RPMI7951 (cell line): ENCODE results near the gene CARS1. TPM values are rescaled to one million over a fixed set of nuclear protein-coding genes. Genes with fewer than 3 reads are reported as not detected.
"Not testable (repeated sequence)": the region's sequence is repeated elsewhere in the genome, so short reads cannot be mapped to it uniquely, and the experiment has no call there.

Experiments used
- DNase-seq: peaks from one replicate; pipeline ENCODE4 v3.0.0-alpha.2; 2012; ENCODE audit warnings: low read depth
- total RNA-seq: library from RNA; depleted of rRNA; stranded (reverse); fragments of >200 nt; shearing (Covaris generic); gene quantifications from 2 replicates; pipeline ENCODE4 v1.2.3, GENCODE V29; 2014

The CARS1 gene
- total RNA-seq, 1 experiment from 2014 or later: 50.8 TPM

DNA sequence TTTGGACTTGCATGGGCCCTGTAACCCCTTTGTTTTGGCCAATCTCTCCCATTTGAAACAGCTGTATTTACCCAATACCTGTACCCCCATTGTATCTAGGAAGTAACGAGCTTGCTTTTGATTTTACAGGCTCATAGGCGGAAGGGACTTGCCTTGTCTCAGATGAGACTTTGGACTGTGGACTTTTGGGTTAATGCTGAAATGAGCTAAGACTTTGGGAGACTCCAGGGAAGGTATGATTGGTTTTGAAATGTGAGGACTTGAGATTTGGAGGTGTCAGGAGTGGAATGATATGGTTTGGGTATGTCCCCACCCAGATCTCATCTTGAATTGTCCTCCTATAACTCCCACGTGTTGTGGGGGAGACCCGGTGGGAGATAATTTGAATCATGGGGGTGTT is 6.2 kb upstream of the CARS1 start:
- not testable (repeated sequence) for DNase-seq

DNA sequence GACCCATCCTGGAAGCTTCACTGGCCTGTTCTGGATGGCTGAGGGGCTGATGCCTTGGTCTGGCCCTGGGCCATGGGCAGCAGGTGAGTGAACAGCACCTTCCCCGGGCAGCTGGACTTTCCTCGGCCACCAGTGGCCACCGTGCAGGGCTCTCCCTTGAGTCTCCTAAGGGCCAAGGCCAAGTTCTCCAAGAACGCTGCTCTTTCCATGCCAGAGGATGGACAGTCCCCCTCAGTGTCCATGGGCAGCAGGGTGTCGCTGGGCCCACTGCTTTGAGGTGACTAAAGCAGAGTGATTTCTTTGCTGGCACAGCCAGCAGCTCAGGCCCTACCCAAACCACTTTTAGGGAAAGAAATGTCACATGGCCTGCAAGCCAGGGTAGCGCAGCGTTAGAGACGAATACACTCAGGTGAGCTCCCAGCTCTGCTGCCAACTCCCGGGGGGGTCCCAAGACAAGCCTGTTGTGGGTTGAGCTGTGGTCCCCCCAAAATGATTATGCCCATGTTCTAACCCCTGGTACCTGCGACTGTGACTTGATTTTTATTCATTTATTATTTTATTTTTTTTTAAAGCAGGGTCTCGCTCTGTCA is 3.3 kb upstream of the CARS1 start:
- no peak for DNase-seq

GRCh38 chr11:3058753-3059664 is 1.8 kb upstream of the CARS1 start:
- DNase-seq: peak; percentile 90

DNA sequence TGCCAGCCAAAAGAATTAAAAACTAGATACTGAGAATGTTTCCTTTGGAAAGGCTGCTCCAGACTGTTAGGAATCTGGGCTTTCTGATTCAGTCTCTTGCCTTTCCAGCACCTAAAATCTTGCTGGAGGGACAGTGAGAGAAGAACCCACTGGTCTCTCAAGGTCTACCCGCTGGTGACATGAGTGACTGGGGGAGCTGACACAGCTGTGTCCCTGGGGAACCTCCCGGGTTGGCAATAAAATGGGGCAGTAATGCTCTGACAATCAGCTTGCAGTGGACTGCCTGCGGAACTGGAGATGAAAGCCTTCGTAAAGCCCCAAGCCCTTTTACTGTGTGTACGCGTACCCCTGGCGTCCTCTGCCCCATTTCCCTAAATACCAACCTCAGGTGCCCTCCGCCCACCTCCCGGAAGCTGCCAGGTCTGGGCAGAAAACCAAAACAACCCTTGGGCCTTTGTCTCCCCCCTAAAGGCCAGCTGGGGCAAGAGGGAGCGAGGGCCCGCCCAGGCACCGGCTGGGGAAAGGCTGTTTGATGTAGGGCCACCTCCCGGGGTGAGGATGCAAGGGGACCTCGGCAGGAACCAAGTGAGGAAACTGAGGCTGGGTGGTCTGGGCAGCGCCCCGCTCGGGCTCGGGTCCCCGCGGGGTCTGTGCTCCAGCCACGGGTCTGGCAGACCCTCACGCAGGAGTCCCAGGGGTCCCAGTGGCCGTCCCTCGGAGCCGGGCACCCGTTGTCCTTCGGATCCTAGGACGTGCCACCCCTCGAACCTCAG is 741 bp downstream of the CARS1 start:
- no peak for DNase-seq

DNA sequence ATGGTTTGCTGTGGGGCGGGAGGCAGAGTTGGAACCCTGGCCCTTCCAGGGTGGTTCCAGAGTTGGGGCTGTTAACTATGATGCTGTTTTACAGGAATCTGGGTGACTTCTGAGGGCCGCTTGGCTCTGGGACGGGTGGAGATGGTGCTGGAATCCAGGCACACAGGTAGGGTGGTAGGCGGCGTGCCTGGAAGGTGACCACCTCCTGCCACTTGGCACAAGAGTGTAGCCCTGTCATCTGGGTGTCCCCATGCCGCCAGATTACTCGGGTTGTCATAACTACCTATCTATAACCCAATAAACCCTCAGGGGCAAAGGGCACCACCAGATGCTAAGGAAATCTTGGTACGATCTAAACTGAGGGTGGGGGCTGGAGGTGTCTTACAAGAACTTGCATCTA is 1.3 kb downstream of the CARS1 start:
- DNase-seq: no peak

DNA sequence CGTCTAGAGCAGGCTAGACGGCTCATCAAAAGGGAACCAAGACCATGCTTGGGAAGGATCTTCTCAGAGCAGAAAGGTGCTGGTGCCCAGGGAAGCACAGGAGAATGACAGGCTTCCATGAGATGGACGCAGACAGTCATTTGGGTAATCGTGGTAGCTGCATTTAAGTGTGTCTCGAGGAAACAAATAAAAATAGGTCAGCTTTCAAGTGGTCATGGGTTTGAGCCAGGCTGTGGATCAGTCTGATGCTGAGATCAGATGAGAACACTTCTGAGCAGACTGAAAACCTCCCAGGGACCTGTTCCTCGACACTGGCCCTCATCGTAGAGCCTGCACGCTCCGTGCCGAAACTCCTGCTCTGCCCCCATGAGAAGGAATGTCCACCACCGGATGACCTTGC is 4.7 kb downstream of the CARS1 start:
- no peak for DNase-seq

- no peak for DNase-seq
These were observed 5.1 kb downstream of the CARS1 start for GRCh38 chr11:3052109-3052479.

DNA sequence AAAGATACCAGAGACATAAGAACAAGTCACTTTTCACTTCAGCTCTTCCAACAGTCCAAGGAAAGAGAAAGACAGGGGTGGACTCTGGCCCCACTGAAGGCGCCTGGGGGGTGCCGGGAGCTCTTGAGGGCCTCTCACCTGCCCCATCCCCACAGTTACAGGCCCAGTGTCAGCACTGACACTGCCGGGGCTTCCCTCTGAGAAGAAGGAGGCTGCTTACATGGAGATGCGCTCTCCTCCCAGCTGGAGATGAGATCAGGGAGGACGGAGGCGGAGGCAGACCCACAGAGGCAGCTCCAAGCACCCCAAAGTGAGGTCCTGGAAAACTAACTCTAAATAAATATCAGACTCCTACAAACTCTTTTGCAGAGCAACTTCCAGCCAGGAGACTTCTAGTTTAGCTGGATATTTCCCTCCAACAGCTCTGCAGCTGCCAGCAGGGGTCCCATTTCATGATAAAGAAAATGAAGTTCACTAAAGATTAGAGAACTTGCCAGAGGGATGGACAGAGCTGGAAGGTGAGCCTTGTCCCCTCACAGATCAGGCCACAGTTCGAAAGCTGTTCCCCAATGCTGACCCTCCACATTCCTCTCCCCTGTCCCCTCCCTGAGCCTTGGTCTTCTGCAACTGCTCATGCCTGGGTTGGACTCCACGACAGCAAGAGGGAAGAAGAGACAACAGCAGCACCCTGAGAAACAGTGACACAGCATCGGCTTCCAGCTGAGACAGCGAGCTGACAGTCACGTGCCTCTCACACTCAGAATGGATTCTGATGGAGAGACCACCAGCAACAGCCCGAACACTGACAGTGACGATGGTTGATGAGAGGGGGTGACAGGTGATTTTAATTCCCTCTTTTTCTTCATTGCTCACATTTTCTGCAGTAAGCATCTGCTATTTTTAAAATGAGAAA is 5.8 kb downstream of the CARS1 start:
- DNase-seq: no peak

DNA sequence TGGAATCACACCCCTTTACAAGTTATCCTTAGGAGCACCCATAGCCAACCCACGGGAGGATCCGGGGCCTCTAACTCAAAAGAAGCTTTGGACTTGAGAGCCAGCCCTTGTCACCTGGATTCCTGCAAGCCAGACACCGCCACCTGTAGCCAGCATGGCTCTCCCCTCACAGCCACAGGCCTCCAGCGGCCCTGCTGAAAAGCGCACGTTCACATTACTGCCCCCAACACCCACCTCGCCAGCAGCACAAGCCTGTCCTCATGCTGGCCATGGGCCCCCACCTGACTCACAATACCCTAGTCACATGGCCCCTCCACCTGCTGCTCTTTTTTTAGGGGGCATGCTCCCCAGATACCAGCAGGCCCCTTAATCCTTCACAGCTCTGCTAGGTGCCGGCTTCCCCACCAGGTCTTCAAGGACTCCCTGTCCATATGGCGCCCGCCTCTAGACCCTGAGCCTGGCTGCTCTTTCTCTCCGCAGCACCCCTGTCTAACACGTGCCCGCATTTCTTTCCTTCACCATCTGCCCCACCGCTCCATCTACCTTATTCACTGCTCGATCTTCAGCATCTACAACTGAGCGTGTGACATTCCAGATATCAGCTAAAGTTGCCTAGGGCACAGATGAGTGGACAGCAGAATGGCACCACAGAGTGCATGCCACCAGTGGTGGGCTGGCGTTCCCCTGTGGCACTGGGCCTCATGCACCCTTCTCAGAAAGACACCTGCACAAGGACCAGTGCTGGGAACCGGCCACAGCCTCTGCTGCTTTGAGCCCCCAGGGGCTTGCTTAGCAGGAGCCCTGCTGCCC is 6.6 kb downstream of the CARS1 start:
- DNase-seq: no peak

- DNase-seq: peak; percentile 97
These were observed 7.6 kb downstream of the CARS1 start for GRCh38 chr11:3049430-3050243.

DNA sequence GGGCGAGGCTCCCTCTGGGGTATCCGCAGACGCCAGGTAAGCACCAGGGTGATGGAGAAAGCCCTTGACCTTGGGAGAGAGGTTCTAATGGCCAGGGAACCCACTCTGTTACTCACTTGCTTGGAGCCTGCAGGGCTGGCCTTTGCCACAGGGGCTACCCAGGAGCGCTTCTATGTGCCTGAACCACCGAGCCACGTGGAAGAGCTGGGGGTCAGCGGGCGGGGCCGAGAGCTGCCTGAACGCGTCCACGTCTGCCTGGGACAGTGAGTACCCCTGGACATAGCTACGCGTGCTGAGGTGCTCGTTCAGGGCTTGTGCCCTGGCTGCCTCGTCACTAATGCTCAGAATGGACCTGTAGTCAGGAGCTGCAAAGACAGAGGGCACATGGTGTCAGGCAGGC is 9.6 kb downstream of the CARS1 start:
- DNase-seq: no peak

DNA sequence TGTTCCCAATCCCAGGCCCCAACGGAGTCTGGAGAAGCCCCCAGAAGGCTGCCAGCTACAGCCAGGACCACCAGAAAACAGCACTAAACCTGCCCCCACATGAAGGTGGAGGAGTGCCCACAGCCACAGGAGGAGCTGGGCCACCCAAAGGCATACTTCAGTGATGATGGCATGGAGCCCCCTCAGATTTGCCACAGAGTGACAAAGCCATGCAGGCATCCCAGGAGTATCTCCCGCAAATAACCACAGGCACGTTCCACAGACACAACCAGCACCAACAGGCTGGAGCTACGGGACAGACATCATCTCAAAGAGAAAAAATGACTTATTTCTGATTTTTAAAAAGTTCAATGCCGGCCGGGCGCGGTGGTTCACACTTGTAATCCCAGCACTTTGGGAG is 10.6 kb downstream of the CARS1 start:
- DNase-seq: no peak

DNA sequence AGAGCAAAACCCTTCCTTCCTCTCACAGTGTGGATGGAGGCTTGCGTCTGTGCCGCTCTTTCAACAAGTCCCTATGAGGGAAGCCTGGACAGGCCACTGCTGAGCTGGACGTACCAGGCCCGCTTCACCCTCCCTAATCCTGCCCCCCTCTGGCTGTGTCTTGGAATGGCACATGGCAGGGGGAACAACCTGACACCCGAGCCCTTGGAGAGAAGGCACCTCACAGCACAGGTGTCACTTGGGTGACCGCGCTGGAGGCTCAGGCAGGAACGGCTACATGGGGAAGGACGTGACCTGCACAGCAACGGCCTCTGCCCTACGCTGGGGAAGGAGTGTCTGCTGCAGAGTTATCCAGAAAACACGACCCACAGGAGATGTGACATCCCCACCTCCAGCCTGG is 11.0 kb downstream of the CARS1 start:
- DNase-seq: no peak

GRCh38 chr11:3044915-3045314 is 12.3 kb downstream of the CARS1 start:
- DNase-seq: no peak

GRCh38 chr11:3044004-3044403 is 13.2 kb downstream of the CARS1 start:
- DNase-seq: peak; percentile 52

GRCh38 chr11:3043315-3043871 is 13.8 kb downstream of the CARS1 start:
- DNase-seq: peak; percentile 64

DNA sequence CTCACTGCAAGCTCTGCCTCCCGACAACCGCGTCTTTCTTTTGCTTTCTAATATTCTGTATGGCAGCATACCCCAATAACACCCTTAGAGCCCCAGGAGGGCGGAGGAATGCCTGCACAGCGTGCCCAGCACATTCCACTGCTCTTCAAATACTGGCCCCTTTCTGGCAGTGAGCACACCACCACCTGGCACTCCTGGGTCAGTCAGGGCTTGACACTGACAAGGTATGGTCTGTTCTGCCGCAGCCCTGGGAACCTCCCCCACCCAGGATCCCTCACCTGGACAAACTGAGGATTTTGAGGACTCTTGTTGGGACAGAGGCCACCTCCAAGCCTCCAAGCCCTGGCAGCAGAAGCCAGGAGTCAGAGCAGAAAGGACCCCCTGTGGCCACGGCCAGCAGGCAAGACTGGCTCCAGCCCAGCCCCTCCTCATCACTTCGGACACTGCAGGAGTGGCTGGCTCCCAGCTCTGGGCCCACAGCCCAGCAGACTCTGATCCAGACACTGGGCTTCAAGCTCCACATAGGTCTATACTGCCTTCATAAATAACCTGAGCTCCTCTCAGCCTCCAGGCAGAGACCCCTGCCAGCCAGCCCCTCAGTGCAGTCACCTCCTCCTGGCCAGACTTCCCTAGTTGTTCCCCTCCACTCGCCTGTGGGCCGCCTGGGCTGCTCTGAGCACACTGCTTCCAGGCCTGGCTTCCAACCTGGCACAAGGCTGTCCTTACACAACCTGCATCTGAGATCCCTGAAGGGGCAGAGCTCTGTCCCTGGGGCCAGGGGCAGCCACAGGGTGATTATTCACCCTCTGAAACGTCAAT is 14.5 kb downstream of the CARS1 start:
- no peak for DNase-seq

DNA sequence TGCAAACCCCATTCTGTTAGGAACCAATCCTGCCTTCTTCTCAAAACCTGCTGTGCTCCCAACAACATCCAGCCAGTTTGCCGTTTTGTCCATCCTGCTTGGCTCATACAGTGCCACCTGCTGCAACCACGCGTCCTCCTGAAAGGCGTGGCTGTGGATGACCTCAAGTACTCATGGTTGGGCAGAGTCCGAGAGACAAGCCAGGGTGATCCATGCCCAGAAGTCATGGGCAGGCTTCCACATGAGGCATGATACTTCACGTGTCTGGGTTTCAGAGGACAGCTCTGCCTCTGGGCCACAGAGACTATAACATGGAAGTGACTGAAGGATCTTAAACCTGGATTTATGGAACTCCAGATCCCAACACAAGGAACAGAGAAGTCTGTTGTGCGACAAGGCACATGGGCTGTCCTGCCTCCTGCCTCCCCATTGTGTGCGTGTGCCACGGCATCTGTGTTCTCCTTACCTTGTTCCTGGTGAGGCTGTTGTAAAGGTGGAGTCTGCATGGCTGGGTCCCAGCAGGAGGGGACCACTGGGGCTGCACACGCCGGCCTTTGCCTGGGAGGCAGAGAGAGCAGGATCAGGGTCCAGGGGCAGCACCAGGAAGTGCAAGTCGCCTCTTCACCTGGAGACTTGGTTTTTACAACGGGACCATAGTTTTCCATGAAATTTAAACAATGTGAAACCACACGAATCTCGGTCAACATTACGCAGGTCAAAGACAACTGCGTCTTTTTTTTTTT is 15.4 kb downstream of the CARS1 start:
- no peak for DNase-seq
